NOMO-1 (cell line): Measurements from ENCODE around the gene MYCBP2.
"Not testable (repeated sequence)": the region's sequence is repeated elsewhere in the genome, so short reads cannot be mapped to it uniquely, and the experiment has no call there.

Source experiments
- DNase-seq, 2 experiments: peaks; one replicate each; lab custom pipeline; 2025; ENCODE audit not compliant: unreplicated experiment in 2 of 2; lab: John Stamatoyannopoulos, UW

MYCBP2 gene

DNA sequence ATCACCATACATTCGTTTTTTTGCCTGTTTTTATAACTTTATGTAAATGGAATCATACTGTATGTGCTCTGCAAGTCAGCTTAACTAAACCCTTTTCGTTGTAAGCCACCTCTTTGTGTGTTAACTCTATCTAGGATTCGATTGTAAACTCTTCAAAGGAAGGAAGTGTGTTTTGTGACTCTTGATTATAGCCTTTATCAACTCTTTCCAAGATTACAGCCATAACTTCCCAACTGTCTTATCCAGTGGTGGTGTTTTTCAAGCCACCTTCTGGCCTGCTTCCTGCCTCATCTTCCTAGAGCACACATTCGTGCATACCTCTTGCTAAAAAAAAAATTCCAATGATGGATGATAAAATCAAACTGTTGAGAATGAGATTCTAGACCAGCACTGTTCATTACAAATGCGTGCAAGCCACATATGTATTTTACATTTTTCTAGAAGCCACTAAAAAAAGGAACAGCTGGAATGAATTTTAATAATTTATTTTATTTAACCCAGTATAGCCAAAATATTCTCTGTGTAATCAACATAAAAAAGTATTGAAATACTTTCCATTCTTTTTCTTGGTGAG is 287.9 kb downstream of the MYCBP2 start:
- DNase-seq = no peak

DNA sequence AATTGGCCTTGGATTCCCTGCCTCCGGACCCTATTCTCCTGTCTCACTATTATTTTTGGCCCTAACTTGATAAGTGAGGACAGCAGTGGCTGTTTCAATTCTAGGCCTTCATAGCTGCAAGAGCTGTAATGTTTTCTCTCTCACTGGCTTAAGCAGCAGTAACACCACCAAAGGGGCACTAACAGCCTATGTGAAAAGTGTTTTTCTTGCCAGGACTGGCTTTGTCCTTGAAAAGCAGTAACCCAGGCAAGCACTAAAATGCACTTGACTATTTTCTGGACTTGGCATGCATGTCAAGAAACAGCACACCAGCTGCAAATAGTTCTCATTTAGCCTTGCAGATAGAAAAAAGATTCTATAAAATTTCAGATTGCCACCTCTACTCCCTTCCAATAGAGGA is 290.6 kb downstream of the MYCBP2 start:
- DNase-seq = no peak

DNA sequence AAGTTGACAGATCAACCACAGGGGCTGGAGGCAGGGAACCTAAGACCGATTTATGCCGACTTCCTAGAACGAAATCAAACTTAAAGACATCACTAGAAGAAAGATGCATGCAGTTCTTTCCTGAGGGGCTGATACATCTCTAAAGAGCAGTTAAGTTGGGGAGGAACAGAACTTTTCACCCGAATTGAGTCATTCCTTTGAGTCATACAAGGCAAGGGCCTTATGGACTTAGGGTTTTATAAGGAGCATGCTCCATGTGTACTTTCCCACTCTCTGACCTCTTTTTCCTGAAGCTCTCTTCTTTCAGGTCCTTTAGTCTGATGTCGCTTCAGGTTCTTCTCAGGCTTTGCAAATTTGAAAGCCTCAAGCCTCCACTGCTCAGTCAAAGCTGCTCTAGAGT is 292.0 kb downstream of the MYCBP2 start:
- DNase-seq = no peak

DNA sequence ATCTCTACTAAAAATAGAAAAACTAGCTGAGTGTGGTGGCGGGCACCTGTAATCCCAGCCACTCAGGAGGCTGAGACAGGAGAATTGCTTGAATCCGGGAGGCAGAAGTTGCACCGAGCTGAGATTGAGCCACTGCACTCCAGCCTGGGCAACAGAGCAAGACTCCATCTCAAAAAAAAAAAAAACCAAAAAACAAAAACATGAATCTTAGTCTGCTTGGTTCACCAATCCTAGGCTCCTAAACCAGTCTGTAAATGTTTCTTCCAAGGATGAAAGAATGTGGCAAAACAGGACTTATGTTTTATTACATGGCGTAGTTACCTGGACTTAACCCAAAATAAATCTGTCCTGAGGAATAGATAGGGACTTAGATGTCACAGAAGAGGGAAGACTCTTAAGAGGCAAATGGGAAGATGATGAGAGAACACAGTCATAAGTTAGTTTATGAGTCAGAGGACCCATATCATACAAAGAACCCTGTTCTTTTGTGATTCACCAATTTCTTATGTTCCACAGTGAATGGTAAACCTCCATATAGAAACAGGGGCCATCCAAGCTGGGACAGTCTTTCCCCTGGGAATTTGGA is 293.1 kb downstream of the MYCBP2 start:
- no peak for DNase-seq

DNA sequence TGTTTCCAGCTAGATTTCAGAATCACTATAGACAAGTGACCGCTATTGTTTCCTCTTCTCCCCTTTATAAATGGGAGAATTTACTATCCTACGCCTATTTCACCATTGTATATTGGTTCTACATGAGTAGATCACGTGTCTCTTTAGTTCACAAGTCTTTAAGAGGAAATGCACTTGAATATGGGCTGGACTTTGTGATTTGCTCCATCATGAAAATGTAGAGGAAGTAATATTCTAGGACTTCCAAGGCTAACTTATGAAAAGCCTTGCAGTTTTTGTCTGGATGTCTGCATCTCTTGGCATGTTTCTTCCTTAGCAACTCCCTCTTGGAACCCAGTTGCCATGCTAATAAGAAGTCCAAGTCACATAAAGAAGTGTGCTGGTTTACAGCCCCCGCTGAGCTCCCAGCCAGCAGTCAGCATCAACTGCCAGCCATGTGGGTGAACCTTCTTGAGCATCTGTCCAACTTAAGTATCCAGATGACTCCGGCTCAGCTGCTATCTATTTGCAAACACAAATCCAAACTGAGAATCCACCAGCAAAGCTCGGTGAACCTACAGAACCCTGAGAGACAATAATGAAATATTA is 295.1 kb downstream of the MYCBP2 start:
- no peak for DNase-seq

DNA sequence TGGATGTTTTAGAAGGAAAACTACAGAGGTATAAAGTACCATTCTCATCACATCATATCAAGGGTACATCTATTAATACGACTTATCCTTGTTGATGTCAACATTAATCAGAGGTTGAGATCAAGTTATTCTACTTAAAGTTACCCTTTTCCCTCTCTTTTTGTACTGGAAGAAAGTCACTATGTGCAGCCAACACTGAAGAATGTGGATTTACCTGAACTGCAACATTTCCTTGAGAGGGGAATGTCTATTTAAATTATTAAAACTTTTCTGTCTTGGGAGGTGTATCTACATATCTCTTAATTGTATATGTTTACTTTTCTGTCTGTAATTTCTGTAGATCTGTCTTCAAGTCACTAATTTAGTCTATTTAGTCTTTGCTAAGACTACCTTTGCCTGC is 297.5 kb downstream of the MYCBP2 start:
- DNase-seq = no peak

DNA sequence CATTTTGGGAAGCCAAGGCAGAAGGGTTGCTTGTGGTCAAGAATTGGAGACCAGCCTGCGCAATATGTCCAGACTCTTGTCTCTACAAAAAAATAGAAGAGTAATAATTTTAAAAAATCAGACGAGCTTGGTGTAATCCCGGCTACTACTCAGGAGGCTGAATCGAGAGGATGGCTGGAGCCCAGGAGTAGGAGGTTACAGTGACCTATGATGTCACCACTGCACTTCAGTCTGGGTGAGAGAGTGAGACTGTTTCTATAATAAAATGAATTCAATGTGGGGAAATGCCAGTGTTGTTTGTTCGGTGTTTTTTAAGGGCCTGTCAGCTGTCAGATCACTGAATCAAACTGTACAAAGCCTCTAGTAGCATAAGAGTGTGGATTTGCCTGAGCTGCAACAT is 298.7 kb downstream of the MYCBP2 start:
- DNase-seq = no peak

DNA sequence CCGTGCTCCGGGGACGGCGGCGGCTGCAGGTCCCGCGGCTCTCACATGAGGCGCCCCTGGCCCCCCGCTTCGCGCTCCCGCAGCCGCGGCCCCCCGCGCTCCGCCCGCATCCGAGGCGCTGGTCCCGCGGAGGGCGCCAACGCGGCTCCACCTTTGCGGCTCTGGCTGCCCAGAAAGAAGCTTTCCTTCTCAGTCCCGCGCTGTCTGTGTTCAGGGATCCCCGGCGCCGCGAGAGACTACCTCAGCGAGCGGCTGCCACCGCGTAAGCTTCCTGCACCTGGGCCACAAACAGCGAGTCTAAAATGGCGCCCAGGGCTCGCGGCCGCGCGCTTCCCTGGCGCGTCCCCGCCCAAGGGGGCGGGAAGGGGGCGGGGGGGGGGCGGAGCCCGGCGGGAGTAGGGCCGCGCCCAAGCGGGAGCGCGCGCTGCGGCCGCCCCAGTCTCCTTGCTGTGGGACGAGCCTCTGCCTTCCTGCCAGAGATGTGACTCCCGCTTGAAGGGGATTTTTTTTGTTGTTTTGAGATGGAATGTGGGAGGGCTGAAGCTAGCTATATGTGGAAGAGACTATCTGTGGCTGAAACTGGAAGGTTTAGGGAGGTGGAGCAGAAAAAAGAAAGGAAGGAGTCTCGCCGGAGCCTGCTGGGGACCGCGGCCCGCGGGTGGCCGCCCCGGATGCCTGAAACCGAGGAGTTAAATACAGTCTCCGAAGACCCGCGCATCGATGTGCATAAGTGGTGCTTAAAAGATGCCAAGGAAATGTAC is 299.9 kb downstream of the MYCBP2 start, which contains the start of gene FBXL3:
FBXL3 (minus strand) TSS at position 299 of the 761 bp plus-strand sequence. CDS start 5,299 bp downstream, outside the sequence.
- peak; percentile 66 to 81 for DNase-seq

DNA sequence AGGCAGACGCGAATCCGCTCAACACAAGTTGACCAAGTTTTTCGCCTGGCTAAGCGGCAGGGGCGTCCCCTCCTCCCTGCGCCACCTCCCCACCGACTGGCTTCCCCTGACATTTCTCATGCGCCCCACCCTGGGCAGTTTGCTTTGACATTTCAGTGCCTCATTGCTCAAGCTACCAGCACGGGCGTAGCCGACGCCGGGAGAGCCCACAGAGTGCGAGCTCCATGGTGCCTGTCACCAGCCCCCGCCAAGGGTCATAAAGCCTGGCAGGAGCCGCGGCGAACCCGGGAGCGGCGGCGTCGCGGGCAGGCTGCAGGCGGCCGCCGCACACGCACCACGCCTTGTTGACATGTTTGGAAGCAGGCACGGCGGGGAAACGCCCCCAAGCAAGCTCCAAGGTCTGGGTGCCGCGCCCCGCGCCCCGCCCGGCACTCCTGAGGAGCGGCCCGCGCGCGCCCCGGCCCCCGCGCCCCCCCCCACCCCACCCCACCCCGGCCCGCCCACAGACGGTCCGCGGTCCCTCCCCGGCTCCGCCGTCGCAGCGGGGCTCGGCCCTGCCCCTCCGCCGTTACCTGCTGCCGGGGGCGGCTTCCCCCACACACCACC is 300.5 kb downstream of the MYCBP2 start:
- peak; percentile 74 to 86 for DNase-seq

DNA sequence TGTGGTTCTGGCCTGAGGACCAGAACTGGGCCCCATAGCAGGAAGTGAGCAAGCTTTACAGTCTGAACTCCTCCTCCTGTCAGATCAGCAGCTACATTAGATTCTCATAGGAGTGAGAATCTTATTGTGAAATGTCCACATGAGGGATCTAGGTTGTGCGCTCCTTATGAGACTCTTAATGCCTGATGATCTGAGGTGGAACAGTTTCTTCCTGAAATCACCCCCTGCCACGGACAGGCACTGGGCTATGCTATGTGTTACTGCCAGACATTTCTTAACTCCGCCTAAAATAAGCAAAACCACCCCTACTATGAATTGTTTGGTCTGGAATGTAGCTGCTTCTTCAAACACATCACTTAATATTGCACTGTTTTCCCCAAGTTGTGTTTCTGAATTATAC is 304.6 kb downstream of the MYCBP2 start:
- peak; percentile 3 to 28 for DNase-seq

DNA sequence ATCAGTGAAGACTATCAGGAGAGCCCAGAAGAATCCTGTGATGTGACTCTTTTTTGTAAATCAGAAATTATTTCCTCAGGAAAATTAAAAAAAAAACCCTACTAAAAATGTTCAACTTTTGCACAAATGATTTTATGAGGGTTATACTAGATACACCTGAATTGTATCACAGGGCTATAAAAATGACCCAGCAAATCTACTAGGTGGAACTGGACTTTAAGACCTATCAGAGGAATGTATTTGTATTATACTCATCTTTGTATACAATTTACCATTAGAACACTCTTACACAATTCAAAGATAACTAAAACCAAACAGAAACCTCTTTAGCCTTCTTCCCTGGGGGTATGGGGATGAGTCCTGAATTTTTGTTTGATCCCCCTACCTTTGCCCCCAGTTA is 307.1 kb downstream of the MYCBP2 start:
- no peak for DNase-seq

DNA sequence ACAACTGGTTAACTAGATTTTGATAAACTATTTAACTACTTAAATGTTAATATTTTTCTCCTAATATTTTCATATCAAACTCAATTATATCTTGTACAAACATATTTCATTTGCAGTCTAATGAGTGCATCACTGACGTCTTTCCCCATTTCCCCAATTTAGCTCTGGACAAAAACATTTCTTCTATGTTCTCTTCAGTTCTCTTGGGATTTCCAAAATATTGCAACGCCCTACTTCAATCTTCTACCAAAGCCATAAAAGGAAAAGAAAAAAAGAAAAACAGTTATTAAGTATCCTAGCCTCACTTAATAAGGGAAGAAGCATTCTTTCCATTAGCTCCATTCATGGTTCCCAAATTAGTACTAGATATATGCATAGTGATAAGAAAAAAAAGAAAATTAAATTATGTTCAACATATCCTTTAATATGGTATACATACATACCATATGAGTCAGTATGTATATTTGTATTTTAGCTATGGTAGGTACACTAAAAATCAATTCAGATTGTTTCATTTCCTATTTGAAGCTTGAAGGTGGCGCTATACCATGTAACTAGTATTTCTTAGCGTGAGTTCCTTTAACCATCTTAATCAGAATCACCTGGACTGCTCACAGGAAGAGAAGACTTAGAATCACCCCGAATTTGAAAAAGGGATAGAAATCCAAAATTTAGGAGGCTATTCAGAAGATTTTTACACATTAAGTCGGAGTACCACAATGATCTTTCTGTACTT is 309.8 kb downstream of the MYCBP2 start:
- DNase-seq = no peak

DNA sequence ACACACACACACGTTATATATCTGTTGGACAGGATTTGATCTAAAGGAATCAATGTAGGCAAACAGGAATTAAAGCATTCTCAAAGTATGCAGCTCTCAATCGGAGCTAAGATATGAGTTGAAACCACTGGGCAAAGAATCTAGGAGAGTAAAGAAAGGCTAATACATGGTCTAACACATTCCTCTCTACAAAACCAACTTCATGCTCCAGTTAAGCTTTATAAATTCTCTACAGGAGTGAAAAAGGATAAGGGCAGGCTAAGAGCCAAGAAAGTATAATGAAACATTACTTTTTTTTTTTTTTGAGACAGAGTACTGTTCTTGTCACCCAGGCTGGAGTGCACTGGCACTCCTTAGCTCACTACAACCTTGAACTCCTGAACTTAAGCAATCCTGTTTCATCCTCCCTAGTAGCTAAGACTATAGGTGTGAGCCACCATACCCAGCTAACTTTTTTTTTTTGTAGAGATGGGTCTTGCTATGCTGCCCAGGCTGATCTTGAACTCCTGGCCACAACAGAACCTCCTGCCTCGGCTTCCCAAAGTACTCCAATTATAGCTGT is 310.6 kb downstream of the MYCBP2 start:
- DNase-seq = no peak

DNA sequence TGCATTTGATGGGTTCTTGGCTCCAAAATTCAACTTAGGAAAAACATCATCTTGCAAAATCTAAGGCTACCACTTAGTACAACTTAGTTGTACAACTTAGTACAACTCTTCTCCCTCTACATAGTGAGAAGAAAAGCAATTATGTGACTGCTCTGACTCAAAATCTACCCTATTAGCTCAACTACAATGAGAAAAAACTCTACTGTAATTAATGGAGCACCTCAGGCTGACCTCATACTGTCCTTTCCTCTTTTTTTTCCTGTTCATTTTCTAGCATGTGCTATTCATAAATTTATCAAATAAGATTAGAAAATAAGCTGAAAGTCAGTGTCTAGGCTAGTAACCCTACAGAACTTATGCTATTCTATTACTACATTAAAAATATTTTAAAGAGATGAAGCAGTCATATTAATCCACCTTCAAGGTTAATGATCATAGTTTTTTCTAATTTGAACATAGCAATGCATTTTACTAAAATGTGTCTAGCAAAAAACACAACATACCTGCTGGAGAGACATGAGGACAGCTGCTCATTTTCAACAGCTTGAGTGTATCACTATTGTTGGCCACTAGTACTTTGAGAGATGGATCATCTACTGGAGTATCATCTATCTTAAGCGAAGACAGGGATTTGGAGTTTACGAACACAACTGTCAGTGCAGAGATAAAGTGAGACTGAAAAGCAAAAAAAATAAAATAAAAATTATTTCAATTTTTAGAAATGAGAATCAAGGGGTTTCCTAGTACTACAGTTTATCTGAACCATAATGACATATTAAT is 311.8 kb downstream of the MYCBP2 start:
- DNase-seq = no peak

DNA sequence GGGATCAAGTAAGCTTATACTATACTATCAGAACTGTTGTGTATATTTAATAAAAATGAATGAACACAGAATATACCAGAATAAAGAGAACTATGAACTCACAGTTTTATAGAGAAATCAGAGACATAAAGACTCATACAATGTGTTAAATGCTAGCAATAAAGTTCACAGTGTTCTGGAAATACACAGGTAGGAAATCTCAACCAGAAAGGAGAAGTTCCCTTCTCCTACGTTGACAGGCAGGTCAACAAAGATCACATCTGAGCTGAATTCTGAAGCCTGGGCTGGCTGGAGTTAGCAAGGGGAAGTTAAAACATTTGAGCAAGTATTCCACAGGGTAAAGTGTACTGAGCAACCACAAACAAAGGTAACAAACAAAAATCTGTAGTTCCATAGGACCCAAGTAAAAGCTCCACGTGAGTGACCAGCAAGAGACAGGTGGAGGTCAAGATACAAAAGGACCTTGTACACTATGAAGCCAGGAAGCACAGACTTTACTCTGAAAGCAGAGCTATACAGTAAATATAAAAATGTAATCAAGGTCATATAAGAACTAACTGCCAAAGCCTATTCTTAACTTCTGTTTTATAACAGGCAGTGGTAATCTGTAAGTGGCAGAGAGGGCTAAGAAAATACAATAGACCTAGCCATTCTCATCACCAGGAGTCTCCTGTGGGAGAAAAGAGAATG is 312.9 kb downstream of the MYCBP2 start:
- DNase-seq = no peak

DNA sequence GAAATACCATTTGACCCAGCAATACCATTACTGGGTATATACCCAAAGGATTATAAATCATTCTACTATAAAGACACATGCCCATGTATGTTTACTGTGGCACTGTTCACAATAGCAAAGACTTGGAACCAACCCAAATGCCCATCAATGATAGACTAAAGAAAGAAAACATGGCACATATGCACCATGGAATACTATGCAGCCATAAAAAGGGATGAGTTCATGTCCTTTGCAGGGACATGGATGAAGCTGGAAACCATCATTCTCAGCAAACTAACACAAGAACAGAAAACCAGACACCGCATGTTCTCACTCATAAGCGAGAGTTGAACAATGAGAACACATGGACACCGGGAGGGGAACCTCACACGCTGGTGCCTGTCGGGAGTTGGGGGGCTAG is 317.2 kb downstream of the MYCBP2 start:
- DNase-seq = not testable (repeated sequence)

DNA sequence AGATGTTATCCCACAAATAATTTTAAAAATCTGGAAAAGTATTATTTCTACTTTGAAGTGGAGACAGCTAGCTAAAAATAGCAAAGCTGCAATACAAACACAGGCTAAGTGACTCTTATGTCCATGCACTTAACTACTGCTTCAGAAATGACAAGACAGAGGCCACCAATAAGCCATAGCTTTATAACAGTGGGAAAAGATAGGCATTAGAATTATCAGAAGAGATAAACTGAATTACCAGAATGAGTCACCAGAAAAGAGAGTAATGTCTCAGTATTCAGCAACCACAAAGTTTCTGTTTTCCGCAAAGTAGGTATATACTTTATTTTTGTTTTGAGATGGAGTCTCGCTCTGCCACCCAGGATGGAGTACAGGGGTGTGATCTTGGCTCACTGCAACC is 317.9 kb downstream of the MYCBP2 start:
- no peak for DNase-seq

DNA sequence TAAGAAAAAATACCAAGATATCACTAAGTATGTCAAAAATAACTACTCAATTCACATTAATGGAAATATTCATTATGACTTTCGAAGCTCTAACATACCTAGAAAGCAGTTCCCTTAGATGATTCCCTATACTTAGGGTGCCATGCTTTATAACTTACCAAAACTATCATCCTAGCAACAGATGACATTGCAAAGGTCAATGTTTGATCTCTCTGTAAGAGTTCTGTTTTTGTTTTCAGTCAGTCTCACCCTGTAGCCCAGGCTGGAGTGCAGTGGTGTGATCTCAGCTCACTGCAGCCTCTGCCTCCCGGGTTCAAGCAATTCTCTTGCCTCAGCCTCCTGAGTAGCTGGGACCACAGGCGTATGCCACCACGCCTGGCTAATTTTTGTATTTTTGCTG is 318.6 kb downstream of the MYCBP2 start:
- not testable (repeated sequence) for DNase-seq

DNA sequence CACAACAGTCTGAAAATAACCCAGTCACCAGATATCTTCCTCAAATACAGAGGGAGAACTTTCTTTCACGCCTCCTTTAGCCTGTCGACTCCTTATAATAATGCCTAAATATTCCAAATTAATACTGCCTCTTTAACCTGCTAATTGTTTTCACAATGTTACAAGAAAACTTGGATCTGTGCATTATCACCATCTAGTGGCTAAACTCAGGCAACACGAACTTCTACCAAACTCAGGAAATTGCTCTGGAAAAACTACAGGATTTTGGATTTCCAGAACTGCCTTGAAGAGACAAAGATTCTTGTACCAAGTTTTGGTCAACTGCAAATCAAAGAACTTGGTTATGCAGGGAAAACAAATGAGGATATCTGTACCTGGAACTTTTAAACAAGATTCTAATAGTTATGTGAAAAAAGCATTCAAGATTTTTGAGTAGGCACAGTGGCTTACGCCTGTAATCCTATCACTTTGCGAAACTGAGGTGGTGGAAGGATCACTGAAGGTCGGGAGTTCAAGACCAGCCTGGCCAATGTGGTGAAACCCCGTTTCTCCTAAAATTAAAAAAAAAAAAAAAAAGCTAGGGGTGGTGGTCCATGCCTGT is 324.2 kb downstream of the MYCBP2 start:
- no peak for DNase-seq
